ENCODE data around the gene UVSSA.

The UVSSA gene

GRCh38 chr4:1364748-1365147, 17.7 kb downstream of the UVSSA start:
- TF ChIP-seq SUZ12 (IDR thresholded peaks at IDR 0.05; ENCODE audit: extremely low read depth, insufficient read depth, insufficient read length) = no peak
- no peak for TF ChIP-seq ZNF274 (IDR thresholded peaks at IDR 0.05; ENCODE audit: low read depth, low read length)
- TF ChIP-seq YY1 (IDR thresholded peaks at IDR 0.05; ENCODE audit: insufficient read depth, insufficient read length) = no peak
- Histone ChIP-seq H3K9ac (ENCODE audit: insufficient read length, low read depth) (no peak overlapping the region), H3K9me3 (ENCODE audit: insufficient read depth, low read length) (no peaks in the 10 kb centered on the region), H3K36me3 (ENCODE audit: insufficient read depth, insufficient read length, low read length) (peaks cover 67% of the 10 kb centered on the region), H3K27me3 (ENCODE audit: insufficient read depth, insufficient read length) (no peaks in the 10 kb centered on the region), H3K4me1 (ENCODE audit: insufficient read depth, insufficient read length) (peaks cover 17% of the 10 kb centered on the region), H3K4me3 (ENCODE audit: insufficient read length, low read depth) (no peak overlapping the region)
- no peak for DNase-seq (ENCODE audit: low read depth, low spot score)

- H3K4me3 ChIP-seq (ENCODE audit: insufficient read length, low read depth) = no peak overlapping the region
- no peaks in the 10 kb centered on the region for H3K27me3 ChIP-seq (ENCODE audit: insufficient read depth, insufficient read length)
- no peaks in the 10 kb centered on the region for H3K9me3 ChIP-seq (ENCODE audit: insufficient read depth, low read length)
- TF ChIP-seq SUZ12 (IDR thresholded peaks at IDR 0.05; ENCODE audit: extremely low read depth, insufficient read depth, insufficient read length) = no peak
- TF ChIP-seq ZNF274 (IDR thresholded peaks at IDR 0.05; ENCODE audit: low read depth, low read length) = no peak
- TF ChIP-seq YY1 (IDR thresholded peaks at IDR 0.05; ENCODE audit: insufficient read depth, insufficient read length) = no peak
- H3K4me1 ChIP-seq (ENCODE audit: insufficient read depth, insufficient read length) = peaks cover 12% of the 10 kb centered on the region
- peaks cover 73% of the 10 kb centered on the region for H3K36me3 ChIP-seq (ENCODE audit: insufficient read depth, insufficient read length, low read length)
- H3K9ac ChIP-seq (ENCODE audit: insufficient read length, low read depth) = no peak overlapping the region
- no peak for DNase-seq (ENCODE audit: low read depth, low spot score)
Observed at GRCh38 chr4:1365271-1366178, 18.5 kb downstream of the UVSSA start.

- peaks cover 4% of the 10 kb centered on the region for H3K4me1 ChIP-seq (ENCODE audit: insufficient read depth, insufficient read length)
- no peak for TF ChIP-seq ZNF274 (IDR thresholded peaks at IDR 0.05; ENCODE audit: low read depth, low read length)
- TF ChIP-seq YY1 (IDR thresholded peaks at IDR 0.05; ENCODE audit: insufficient read depth, insufficient read length) = no peak
- no peak for TF ChIP-seq SUZ12 (IDR thresholded peaks at IDR 0.05; ENCODE audit: extremely low read depth, insufficient read depth, insufficient read length)
- H3K4me3 ChIP-seq (ENCODE audit: insufficient read length, low read depth) = no peak overlapping the region
- H3K36me3 ChIP-seq (ENCODE audit: insufficient read depth, insufficient read length, low read length) = peaks cover 76% of the 10 kb centered on the region
- H3K9ac ChIP-seq (ENCODE audit: insufficient read length, low read depth) = no peak overlapping the region
- H3K27me3 ChIP-seq (ENCODE audit: insufficient read depth, insufficient read length) = no peaks in the 10 kb centered on the region
- DNase-seq (ENCODE audit: low read depth, low spot score) = no peak
- no peaks in the 10 kb centered on the region for H3K9me3 ChIP-seq (ENCODE audit: insufficient read depth, low read length)
Observed at GRCh38 chr4:1366371-1367229, 19.6 kb downstream of the UVSSA start.

GRCh38 chr4:1367230-1367935, 20.4 kb downstream of the UVSSA start:
- Histone ChIP-seq H3K4me1 (ENCODE audit: insufficient read depth, insufficient read length) (peaks cover 4% of the 10 kb centered on the region), H3K4me3 (ENCODE audit: insufficient read length, low read depth) (no peak overlapping the region), H3K9ac (ENCODE audit: insufficient read length, low read depth) (no peak overlapping the region), H3K27me3 (ENCODE audit: insufficient read depth, insufficient read length) (no peaks in the 10 kb centered on the region), H3K9me3 (ENCODE audit: insufficient read depth, low read length) (no peaks in the 10 kb centered on the region), H3K36me3 (ENCODE audit: insufficient read depth, insufficient read length, low read length) (peaks cover 72% of the 10 kb centered on the region)
- TF ChIP-seq YY1 (IDR thresholded peaks at IDR 0.05; ENCODE audit: insufficient read depth, insufficient read length) = no peak
- TF ChIP-seq SUZ12 (IDR thresholded peaks at IDR 0.05; ENCODE audit: extremely low read depth, insufficient read depth, insufficient read length) = no peak
- TF ChIP-seq ZNF274 (IDR thresholded peaks at IDR 0.05; ENCODE audit: low read depth, low read length) = no peak
- no peak for DNase-seq (ENCODE audit: low read depth, low spot score)

- DNase-seq (ENCODE audit: low read depth, low spot score) = no peak
- no peak overlapping the region for H3K9ac ChIP-seq (ENCODE audit: insufficient read length, low read depth)
- H3K9me3 ChIP-seq (ENCODE audit: insufficient read depth, low read length) = no peaks in the 10 kb centered on the region
- H3K4me3 ChIP-seq (ENCODE audit: insufficient read length, low read depth) = no peak overlapping the region
- H3K36me3 ChIP-seq (ENCODE audit: insufficient read depth, insufficient read length, low read length) = peaks cover 73% of the 10 kb centered on the region
- peaks cover 4% of the 10 kb centered on the region for H3K4me1 ChIP-seq (ENCODE audit: insufficient read depth, insufficient read length)
- TF ChIP-seq SUZ12 (IDR thresholded peaks at IDR 0.05; ENCODE audit: extremely low read depth, insufficient read depth, insufficient read length) (no peak), ZNF274 (IDR thresholded peaks at IDR 0.05; ENCODE audit: low read depth, low read length) (no peak), YY1 (IDR thresholded peaks at IDR 0.05; ENCODE audit: insufficient read depth, insufficient read length) (no peak)
- no peaks in the 10 kb centered on the region for H3K27me3 ChIP-seq (ENCODE audit: insufficient read depth, insufficient read length)
Observed at GRCh38 chr4:1367936-1368289, 20.9 kb downstream of the UVSSA start.

GRCh38 chr4:1368421-1369090, 21.5 kb downstream of the UVSSA start:
- TF ChIP-seq YY1 (IDR thresholded peaks at IDR 0.05; ENCODE audit: insufficient read depth, insufficient read length) (no peak), ZNF274 (IDR thresholded peaks at IDR 0.05; ENCODE audit: low read depth, low read length) (no peak), SUZ12 (IDR thresholded peaks at IDR 0.05; ENCODE audit: extremely low read depth, insufficient read depth, insufficient read length) (no peak)
- peaks cover 4% of the 10 kb centered on the region for H3K4me1 ChIP-seq (ENCODE audit: insufficient read depth, insufficient read length)
- DNase-seq (ENCODE audit: low read depth, low spot score) = no peak

More at GRCh38 chr4:1368421-1369090, 21.5 kb downstream of the UVSSA start:
- no peaks in the 10 kb centered on the region for H3K27me3 ChIP-seq (ENCODE audit: insufficient read depth, insufficient read length)
- no peak overlapping the region for H3K4me3 ChIP-seq (ENCODE audit: insufficient read length, low read depth)
- H3K9ac ChIP-seq (ENCODE audit: insufficient read length, low read depth) = no peak overlapping the region
- H3K9me3 ChIP-seq (ENCODE audit: insufficient read depth, low read length) = no peaks in the 10 kb centered on the region
- H3K36me3 ChIP-seq (ENCODE audit: insufficient read depth, insufficient read length, low read length) = peaks cover 73% of the 10 kb centered on the region

Measured in NT2/D1 (cell line).